ENCODE results near the gene HLA-F. TPM values are rescaled to one million over a fixed set of nuclear protein-coding genes. Genes with fewer than 3 reads are reported as not detected.
A peak's percentile ranks its signal among the peaks of the same experiment; 100 is the strongest.

The HLA-F gene
- total RNA-seq, 2 experiments from 2014 or later: 170 to 181 TPM

DNA sequence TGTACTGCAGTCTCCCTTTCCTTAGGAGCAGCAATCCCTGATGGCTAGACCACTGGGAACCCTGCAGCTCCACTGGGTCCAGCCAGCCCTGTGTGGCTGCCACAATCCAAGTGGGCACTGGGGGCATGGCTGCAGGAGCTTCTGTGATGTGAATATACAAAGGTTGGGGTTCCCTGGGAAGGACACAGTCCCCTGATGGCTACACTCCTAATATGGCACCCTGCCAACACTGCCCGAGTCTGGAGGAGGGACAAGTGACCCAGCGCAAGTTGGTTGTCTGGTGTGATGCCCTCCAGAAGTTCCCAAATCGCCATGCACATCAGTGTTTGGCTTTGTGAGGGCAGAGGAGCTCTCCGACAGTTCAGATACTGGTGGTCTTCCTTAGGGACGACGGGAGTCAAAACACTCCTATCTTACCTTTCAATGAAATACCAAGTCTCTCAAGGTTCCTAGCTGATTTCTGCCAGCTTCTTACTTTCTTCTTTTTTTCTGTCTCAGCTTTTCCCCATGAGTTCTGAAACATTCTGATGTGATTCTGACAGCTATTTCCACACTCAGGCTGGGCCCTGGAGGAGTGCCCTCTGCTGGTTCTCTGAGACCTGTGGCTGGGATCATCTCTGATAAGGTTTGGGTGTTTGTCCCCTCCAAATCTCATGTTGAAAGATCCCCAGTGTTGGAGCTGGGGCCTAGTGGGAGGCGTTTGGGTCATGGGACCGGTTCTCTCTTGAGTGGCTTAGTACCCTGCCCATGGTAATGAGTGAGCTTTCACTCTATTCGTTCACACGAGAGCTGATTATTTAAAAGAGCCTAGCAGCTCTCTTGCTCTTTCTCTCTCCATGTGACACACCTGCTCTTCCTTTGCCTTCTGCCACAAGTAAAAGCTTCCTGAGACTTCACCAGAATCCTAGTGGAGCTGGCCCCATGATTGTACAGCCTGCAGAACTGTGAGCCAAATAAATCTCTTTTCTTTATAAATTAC, 26.8 kb upstream of the HLA-F start:
- DNase-seq (no peak), ATAC-seq (no peak)
- no peaks in the 10 kb centered on the region for H3K4me1 Mint-ChIP-seq (ENCODE audit: low read depth)
- H3K27ac Mint-ChIP-seq: no peak overlapping the region
- H3K36me3 Mint-ChIP-seq (ENCODE audit: low read depth): peaks cover 3% of the 10 kb centered on the region
- no peak overlapping the region for H3K4me3 Mint-ChIP-seq
- ChIA-PET CTCF (interaction anchor here (0.7 to 1.7 kb wide), 17 partner anchors 8 to 138 kb away, joined by 3 to 20 read pairs (median 4); no protein-coding TSS in a partner anchor), POLR2A (interaction anchor here (0.7 kb wide), 1 partner anchor 90 kb away, joined by 3 read pairs; no protein-coding TSS in a partner anchor)
- peaks cover 18% of the 10 kb centered on the region for H3K27me3 Mint-ChIP-seq (ENCODE audit: low read depth)
- peaks cover 5% of the 10 kb centered on the region for H3K9me3 Mint-ChIP-seq (ENCODE audit: insufficient read depth)

DNA sequence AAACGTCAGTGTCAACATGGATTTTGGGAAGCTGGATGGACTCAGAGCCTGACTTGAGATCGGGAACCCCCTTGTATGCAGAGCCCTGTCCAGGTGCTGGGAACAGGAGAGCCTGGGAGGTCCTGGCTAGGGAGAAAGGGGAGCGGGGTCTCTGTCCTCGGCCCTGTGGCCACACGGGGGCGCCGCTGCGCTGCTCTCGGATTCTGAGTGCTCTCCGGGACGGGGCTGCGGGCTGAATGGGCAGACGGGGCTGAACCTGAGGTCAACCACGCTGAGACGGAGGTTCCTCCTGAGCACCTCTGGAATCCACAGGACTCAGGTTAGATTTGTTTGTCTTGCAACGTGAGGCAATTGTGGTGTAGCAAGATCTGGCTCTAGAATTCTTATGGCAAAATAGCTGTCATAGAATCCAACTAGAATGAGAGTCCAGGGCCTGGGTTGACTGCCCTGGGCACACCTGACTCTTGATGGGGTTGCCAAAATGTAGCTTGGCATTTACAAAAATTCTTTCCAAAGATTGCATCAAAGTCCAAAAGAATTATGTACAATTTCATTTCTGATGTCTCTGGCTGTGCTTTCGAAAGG, 20.6 kb upstream of the HLA-F start:
- Mint-ChIP-seq H3K36me3 (ENCODE audit: low read depth) (no peaks in the 10 kb centered on the region), H3K27ac (no peak overlapping the region), H3K4me1 (ENCODE audit: low read depth) (peaks cover 22% of the 10 kb centered on the region), H3K27me3 (ENCODE audit: low read depth) (peaks cover 23% of the 10 kb centered on the region), H3K9me3 (ENCODE audit: insufficient read depth) (no peaks in the 10 kb centered on the region), H3K4me3 (no peak overlapping the region)
- ATAC-seq: peak; percentile 90
- peak; percentile 75 for DNase-seq
- CTCF ChIA-PET: interaction anchor here (0.6 to 3.1 kb wide), 28 partner anchors 9 to 359 kb away, joined by 3 to 26 read pairs (median 4); partner anchors contain the start of gene POLR1H
- POLR2A ChIA-PET: no interaction called here

DNA sequence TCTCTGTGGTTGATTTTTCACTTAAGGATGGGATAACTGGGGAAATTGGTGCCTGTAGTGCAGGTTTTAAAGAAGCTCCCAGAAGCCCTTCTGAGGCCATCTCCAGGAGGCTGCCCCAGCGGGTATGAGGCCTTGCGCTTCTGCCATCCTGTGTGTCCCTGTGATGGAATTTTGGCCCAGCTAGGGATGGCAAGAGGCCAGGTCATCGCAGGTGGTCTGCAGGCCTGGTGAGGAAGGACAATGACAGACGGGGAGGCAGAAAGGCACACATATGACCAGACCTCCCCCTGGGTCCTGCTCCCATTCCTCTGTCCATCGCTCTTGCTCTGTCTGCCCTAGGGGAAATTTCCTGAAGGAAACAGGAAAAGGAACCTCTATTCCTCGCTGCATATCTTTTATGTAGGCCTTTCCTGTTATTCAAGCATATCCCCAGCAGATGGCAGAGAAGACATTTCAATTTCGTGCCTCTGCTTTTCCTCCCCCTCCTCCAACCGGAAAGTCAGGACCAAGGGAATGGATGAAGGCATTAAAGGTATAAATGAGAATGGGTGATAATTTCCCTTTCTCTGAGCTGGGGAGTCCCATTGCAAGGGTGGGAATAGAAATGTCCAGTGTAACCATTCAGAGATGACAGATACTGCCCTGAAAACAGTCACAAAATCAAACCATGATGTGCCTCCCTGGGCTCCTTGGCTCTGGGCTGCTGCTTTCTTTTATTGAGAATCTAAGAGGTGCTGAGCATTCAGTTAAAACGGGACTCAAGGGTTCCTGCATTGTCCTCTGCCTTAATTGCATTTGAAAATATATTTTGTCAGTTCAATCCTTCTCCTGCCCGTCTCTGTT, 17.6 kb upstream of the HLA-F start:
- CTCF ChIA-PET: interaction anchor here (0.7 to 2.3 kb wide), 21 partner anchors 9 to 129 kb away, joined by 3 to 17 read pairs (median 5); partner anchors contain the start of gene HLA-F
- Mint-ChIP-seq H3K27ac (no peak overlapping the region), H3K4me1 (ENCODE audit: low read depth) (peaks cover 51% of the 10 kb centered on the region), H3K36me3 (ENCODE audit: low read depth) (no peaks in the 10 kb centered on the region), H3K4me3 (no peak overlapping the region), H3K27me3 (ENCODE audit: low read depth) (peaks cover 13% of the 10 kb centered on the region), H3K9me3 (ENCODE audit: insufficient read depth) (no peaks in the 10 kb centered on the region)
- peak; percentile 39 for DNase-seq
- POLR2A ChIA-PET: no interaction called here
- no peak for ATAC-seq

DNA sequence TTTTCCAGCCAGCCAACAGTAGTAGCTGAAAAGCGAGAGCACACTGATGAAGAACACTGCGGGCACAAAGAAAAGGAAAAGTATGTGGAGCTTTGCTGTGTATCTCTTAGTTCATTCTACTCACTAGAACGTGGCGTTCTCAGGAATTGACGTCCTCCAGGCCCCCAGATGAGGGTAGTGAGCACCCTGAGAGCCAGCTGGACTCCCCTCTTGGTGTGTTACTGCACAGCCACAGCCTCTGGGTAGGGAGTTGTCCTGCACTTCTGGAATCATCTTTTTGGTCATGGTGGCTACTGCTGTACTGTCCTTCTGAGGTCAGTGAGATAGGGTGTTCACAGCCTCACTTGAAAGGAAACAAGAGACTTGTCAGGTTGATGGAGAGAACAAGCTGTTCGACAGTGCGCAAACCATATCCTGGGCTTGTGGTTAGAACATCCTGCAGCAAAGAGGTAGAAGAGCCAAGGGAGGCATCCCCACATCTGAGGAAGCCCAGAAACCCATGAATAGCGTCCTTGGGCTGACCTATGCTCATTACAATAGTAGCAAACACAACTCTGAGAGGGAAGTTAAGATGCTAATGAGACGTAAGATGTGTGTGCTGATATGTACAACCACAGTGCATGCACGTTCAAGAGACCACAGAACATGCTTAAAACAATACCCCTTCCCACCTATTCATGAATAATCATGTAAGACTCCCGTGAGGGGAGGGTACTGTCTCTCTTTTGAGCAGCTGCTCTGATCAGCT, 14.6 kb upstream of the HLA-F start:
- H3K9me3 Mint-ChIP-seq (ENCODE audit: insufficient read depth): no peaks in the 10 kb centered on the region
- CTCF ChIA-PET: interaction anchor here (0.7 to 4.8 kb wide), 19 partner anchors 10 to 254 kb away, joined by 3 to 27 read pairs (median 5); no protein-coding TSS in a partner anchor
- POLR2A ChIA-PET: interaction anchor here (1.0 to 1.8 kb wide), 3 partner anchors 19 to 58 kb away, joined by 3 to 5 read pairs (median 4); no protein-coding TSS in a partner anchor
- peak; percentile 94 for DNase-seq
- peak; percentile 91 for ATAC-seq
- peaks cover 6% of the 10 kb centered on the region for H3K27me3 Mint-ChIP-seq (ENCODE audit: low read depth)
- H3K4me1 Mint-ChIP-seq (ENCODE audit: low read depth): peaks cover 76% of the 10 kb centered on the region
- peak overlapping the region; percentile 75 for H3K4me3 Mint-ChIP-seq
- peaks cover 2% of the 10 kb centered on the region for H3K36me3 Mint-ChIP-seq (ENCODE audit: low read depth)
- peak overlapping the region; percentile 90 for H3K27ac Mint-ChIP-seq

DNA sequence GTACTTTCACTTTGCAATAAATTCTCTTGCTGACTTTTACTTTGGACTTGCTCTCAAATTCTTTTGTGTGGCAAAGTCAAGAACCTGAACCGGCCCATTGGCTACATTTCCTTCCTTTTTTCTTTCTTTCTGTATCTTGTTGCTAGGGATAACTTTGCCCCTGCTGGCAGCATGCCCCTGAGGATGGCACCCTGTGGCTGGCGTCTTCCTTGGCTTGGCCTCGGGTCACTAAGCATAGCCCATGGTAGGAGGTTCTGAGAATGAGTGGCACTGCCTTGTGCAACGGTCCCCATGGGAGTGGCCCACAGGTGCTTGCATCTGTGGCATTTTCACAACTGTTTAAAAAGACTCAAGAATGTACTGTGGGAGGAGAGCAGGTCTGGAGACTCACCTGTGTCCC, 14.0 kb upstream of the HLA-F start:
- DNase-seq (no peak), ATAC-seq (peak; percentile 25)
- peaks cover 76% of the 10 kb centered on the region for H3K4me1 Mint-ChIP-seq (ENCODE audit: low read depth)
- no peaks in the 10 kb centered on the region for H3K27me3 Mint-ChIP-seq (ENCODE audit: low read depth)
- H3K9me3 Mint-ChIP-seq (ENCODE audit: insufficient read depth): no peaks in the 10 kb centered on the region
- ChIA-PET POLR2A (interaction anchor here (0.8 to 1.8 kb wide), 3 partner anchors 19 to 59 kb away, joined by 3 to 5 read pairs (median 4); no protein-coding TSS in a partner anchor), CTCF (interaction anchor here (0.7 to 4.8 kb wide), 17 partner anchors 10 to 254 kb away, joined by 3 to 27 read pairs (median 7); no protein-coding TSS in a partner anchor)
- H3K4me3 Mint-ChIP-seq: peak overlapping the region; percentile 75
- peak overlapping the region; percentile 90 for H3K27ac Mint-ChIP-seq
- peaks cover 2% of the 10 kb centered on the region for H3K36me3 Mint-ChIP-seq (ENCODE audit: low read depth)

DNA sequence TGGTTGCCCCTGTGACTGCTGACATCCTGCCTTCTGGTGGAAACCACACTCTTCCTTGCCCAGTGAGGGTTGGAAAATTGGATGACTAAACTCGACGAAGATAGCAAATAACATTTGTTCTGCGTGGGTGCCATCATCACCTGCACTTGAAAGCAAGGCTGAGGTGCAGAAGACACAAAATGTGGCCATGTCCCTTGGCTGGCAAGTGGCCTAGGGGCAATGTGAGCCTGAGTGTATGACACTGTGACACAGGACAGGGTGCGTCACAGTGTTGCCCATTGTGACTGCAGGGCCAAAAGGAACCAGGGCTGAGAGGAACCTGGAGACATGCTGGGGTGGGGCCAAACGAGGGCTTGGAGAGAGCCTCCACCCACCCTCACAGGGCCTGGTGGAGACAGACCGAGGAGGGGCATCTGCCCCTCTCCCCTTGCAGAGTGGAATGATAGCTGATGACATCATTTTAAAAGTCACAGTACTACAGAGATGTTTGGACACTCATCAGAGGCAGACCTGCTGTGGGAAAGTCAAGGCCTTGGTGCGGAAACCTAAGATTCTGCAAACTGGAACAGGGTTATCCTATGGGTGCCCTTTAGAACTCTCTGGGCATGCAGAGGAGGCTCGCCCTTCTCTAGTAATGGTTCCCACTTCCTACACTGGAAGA, 12.8 kb upstream of the HLA-F start:
- no peak for DNase-seq
- Mint-ChIP-seq H3K4me3 (no peak overlapping the region), H3K36me3 (ENCODE audit: low read depth) (peaks cover 2% of the 10 kb centered on the region), H3K27me3 (ENCODE audit: low read depth) (no peaks in the 10 kb centered on the region), H3K9me3 (ENCODE audit: insufficient read depth) (no peaks in the 10 kb centered on the region), H3K27ac (peak overlapping the region; percentile 73), H3K4me1 (ENCODE audit: low read depth) (peaks cover 78% of the 10 kb centered on the region)
- ChIA-PET CTCF (interaction anchor here (1.2 to 4.8 kb wide), 4 partner anchors 28 to 124 kb away, joined by 4 to 27 read pairs (median 12); no protein-coding TSS in a partner anchor), POLR2A (interaction anchor here (0.6 to 0.7 kb wide), 2 partner anchors 12 to 50 kb away, joined by 3 read pairs; no protein-coding TSS in a partner anchor)
- ATAC-seq: no peak

DNA sequence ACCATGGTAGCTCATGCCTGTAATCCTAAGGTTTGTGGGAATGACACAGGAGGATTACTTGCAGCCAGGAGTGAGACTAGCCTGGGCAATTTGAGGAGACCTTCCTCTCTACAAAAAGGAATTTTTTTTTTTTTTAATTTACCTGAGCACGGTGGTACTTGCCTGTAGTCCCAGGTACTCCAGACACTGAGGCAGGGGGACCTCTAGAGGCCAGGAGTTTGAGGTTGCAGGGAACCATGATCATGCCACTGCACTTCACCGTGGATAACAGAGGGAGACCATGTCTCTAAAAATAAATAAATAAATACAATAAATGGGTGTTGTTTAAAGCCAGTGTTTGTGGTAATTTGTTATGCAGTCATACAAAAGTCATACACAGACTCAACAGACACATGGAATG, 2.4 kb upstream of the HLA-F start:
- Mint-ChIP-seq H3K27ac (no peak overlapping the region), H3K36me3 (ENCODE audit: low read depth) (peaks cover 22% of the 10 kb centered on the region), H3K27me3 (ENCODE audit: low read depth) (no peaks in the 10 kb centered on the region), H3K4me3 (no peak overlapping the region), H3K9me3 (ENCODE audit: insufficient read depth) (no peaks in the 10 kb centered on the region), H3K4me1 (ENCODE audit: low read depth) (peaks cover 36% of the 10 kb centered on the region)
- CTCF ChIA-PET: interaction anchor here (1.2 to 2.8 kb wide), 2 partner anchors 12 to 100 kb away, joined by 3 to 16 read pairs; no protein-coding TSS in a partner anchor
- DNase-seq: no peak
- POLR2A ChIA-PET: interaction anchor here (0.6 kb wide), 1 partner anchor 42 kb away, joined by 4 read pairs; no protein-coding TSS in a partner anchor
- ATAC-seq: no peak

DNA sequence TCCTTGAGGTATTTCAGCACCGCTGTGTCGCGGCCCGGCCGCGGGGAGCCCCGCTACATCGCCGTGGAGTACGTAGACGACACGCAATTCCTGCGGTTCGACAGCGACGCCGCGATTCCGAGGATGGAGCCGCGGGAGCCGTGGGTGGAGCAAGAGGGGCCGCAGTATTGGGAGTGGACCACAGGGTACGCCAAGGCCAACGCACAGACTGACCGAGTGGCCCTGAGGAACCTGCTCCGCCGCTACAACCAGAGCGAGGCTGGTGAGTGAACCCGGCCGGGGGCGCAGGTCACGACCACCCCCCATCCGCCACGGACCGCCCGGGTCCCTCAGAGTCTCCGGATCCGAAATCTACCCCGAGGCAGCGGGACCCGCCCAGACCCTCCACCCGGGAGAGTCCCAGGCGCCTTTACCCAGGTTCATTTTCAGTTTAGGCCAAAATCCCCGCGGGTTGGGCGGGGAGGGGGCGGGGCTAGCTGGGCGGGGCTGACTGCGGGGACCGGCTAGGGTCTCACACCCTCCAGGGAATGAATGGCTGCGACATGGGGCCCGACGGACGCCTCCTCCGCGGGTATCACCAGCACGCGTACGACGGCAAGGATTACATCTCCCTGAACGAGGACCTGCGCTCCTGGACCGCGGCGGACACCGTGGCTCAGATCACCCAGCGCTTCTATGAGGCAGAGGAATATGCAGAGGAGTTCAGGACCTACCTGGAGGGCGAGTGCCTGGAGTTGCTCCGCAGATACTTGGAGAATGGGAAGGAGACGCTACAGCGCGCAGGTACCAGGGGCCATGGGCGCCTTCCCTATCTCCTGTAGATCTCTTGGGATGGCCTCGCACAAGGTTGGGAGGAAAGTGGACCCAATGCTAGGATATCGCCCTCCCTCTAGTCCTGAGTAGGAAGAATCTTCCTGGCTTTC, 693 bp downstream of the HLA-F start:
- Mint-ChIP-seq H3K4me3 (peak overlapping the region; percentile 81), H3K9me3 (ENCODE audit: insufficient read depth) (no peaks in the 10 kb centered on the region), H3K27me3 (ENCODE audit: low read depth) (no peaks in the 10 kb centered on the region), H3K4me1 (ENCODE audit: low read depth) (peaks cover 60% of the 10 kb centered on the region), H3K36me3 (ENCODE audit: low read depth) (peaks cover 52% of the 10 kb centered on the region), H3K27ac (peak overlapping the region; percentile 77)
- ChIA-PET CTCF (interaction anchor here (0.6 kb wide), 1 partner anchor 16 kb away, joined by 3 read pairs; no protein-coding TSS in a partner anchor), POLR2A (no interaction called here)
- ATAC-seq (peak; percentile 66), DNase-seq (peak; percentile 72)
